ENCODE data around the gene MAFG. TPM values are rescaled to one million over a fixed set of nuclear protein-coding genes. Genes with fewer than 3 reads are reported as not detected.
A peak's percentile ranks its signal among the peaks of the same experiment; 100 is the strongest.

The MAFG gene
- 10 to 100 TPM; 23.0 to 46.4 (median 28.8) TPM for total RNA-seq

DNA sequence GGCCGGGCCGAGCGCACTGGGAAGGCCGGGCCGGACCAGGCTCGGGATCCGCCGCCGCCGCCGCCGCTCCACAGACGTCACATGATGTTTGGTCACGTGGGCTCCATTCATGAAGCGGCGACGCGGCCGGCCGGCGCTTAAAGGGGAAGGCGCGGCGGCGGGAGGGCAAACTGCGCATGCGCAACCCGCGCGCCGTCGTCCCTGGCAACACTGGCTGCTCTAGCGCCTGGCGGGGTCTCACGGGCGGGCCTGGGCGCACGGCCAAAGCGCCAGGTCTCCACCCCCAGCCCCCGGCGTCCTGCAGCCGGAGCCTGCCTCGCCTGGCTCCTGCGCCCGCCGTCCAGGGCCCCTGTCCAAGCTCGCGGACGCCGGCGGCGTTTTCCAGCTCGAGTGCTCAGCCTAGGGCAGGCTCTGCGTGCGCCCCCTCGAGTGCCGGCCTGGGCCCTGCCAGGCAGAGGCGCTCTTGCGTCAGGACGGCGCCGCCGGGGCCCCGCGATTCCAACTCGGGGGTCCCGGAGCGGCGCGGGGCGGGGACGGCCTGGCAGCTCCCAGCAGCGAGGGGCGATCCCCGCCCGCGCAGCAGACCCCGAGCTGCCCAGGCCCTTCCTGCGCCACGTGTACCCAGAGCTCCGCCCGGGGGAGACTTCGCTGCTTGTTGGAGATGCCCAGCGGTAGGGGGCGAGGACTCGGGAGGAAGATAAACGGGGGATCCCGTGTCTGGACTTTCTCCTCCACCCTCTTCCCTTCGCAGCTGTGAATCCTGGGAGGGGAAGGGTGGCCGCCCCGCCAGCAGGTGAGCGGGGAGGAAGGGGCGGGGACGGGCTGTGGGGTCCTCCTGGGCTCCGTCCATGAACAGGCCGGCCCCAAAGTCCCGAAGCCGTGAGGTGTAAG lies at the start of gene MAFG:
MAFG (minus strand) TSS at position 83 of the 891 bp plus-strand sequence. CDS start 4,550 bp downstream, outside the sequence.
- WGBS, 2 donors = 0 to 1% methylated on average over 4 to 41 of the region's 98 CpGs
- Histone ChIP-seq H3K27me3 (peaks cover 0 to 10% (median 1%) of the 10 kb centered on the region in 4 donors), H3K4me3 (peak within 1 kb of the TSS; percentile 76 to 100 (median 100)), H3K9me3 (no peaks in the 10 kb centered on the region), H3K4me1 (peaks cover 34 to 62% (median 57%) of the 10 kb centered on the region in 4 donors), H3K27ac (peak within 1 kb of the TSS; percentile 94 to 99 (median 96)), H3K36me3 (peaks cover 0 to under 1% (median 0%) of the 10 kb centered on the region in 4 donors)
- ATAC-seq (ENCODE audit: low FRiP score in 2 of 2) = peak; percentile 31 to 80
- TF ChIP-seq, protein P1, sequence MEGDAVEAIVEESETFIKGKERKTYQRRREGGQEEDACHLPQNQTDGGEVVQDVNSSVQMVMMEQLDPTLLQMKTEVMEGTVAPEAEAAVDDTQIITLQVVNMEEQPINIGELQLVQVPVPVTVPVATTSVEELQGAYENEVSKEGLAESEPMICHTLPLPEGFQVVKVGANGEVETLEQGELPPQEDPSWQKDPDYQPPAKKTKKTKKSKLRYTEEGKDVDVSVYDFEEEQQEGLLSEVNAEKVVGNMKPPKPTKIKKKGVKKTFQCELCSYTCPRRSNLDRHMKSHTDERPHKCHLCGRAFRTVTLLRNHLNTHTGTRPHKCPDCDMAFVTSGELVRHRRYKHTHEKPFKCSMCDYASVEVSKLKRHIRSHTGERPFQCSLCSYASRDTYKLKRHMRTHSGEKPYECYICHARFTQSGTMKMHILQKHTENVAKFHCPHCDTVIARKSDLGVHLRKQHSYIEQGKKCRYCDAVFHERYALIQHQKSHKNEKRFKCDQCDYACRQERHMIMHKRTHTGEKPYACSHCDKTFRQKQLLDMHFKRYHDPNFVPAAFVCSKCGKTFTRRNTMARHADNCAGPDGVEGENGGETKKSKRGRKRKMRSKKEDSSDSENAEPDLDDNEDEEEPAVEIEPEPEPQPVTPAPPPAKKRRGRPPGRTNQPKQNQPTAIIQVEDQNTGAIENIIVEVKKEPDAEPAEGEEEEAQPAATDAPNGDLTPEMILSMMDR (IDR thresholded peaks at IDR 0.05) = peak in 5 of 6 experiments; percentile 23 to 62 (median 39)
- TF ChIP-seq POLR2A (IDR thresholded peaks at IDR 0.05) = peak in 1 of 4 donors; percentile 80
- peak; percentile 47 to 84 for TF ChIP-seq POLR2AphosphoS5 (IDR thresholded peaks at IDR 0.05)
- no peak for TF ChIP-seq EP300 (IDR thresholded peaks at IDR 0.05)
- DNase-seq = peak; percentile 92 to 99

- peak; percentile 1 to 21 for ATAC-seq (ENCODE audit: low FRiP score in 2 of 2)
- 16 to 46% methylated on average over 11 to 26 of the region's 30 CpGs for WGBS, 2 donors
- Histone ChIP-seq H3K9me3 (no peaks in the 10 kb centered on the region), H3K4me1 (peaks cover 13 to 42% (median 26%) of the 10 kb centered on the region in 4 donors), H3K4me3 (peak overlapping the region; percentile 46 to 95 (median 86)), H3K36me3 (peaks cover 0 to 6% (median 0%) of the 10 kb centered on the region in 4 donors), H3K27me3 (no peaks in the 10 kb centered on the region), H3K27ac (peak overlapping the region; percentile 93 to 99 (median 94))
- TF ChIP-seq POLR2A (IDR thresholded peaks at IDR 0.05) (no peak), EP300 (IDR thresholded peaks at IDR 0.05) (no peak), POLR2AphosphoS5 (IDR thresholded peaks at IDR 0.05) (no peak)
- TF ChIP-seq, protein P1 (IDR thresholded peaks at IDR 0.05) = no peak
- DNase-seq = peak; percentile 85 to 88
Observed at GRCh38 chr17:81976332-81977210, 49.0 kb upstream of the MAFG start.

DNA sequence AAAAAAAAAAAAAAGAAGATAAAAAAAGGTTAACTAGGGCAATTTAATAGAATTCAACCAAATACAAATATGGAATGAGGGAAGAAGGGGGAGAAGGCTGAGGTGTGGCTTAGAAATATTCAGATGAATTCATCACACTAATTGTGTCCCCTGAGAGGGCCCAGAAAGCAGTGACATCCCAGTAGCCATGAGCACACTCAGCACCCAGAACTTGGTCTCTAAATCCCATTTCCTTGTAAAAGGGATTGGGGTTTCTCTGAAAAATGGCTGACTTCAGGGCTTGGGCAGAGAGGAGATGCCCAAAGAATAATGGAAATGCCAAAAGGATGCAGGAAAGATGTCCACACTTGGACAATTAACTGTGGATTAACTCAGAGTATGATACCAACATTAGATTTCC lies 45.9 kb upstream of the MAFG start:
- no peaks in the 10 kb centered on the region for H3K9me3 ChIP-seq
- no peaks in the 10 kb centered on the region for H3K36me3 ChIP-seq
- TF ChIP-seq, protein P1 (IDR thresholded peaks at IDR 0.05) = no peak
- no peak for TF ChIP-seq POLR2A (IDR thresholded peaks at IDR 0.05)
- no peak for TF ChIP-seq EP300 (IDR thresholded peaks at IDR 0.05)
- no peak for TF ChIP-seq POLR2AphosphoS5 (IDR thresholded peaks at IDR 0.05)
- ATAC-seq (ENCODE audit: low FRiP score in 2 of 2) (no peak), DNase-seq (no peak)
- peaks cover 8 to 20% (median 13%) of the 10 kb centered on the region in 4 donors for H3K4me1 ChIP-seq
- no peak overlapping the region for H3K27ac ChIP-seq
- no peaks in the 10 kb centered on the region for H3K27me3 ChIP-seq
- no peak overlapping the region for H3K4me3 ChIP-seq

GRCh38 chr17:81968850-81969812 lies 41.6 kb upstream of the MAFG start:
- H3K4me3 ChIP-seq = no peak overlapping the region
- H3K27ac ChIP-seq = no peak overlapping the region
- H3K4me1 ChIP-seq = peaks cover 17 to 36% (median 21%) of the 10 kb centered on the region in 4 donors
- DNase-seq (peak in 1 of 2 donors; percentile 33), ATAC-seq (ENCODE audit: low FRiP score in 2 of 2) (no peak)
- TF ChIP-seq POLR2AphosphoS5 (IDR thresholded peaks at IDR 0.05) = no peak
- TF ChIP-seq, protein P1 (IDR thresholded peaks at IDR 0.05) = no peak
- TF ChIP-seq EP300 (IDR thresholded peaks at IDR 0.05) = no peak
- no peak for TF ChIP-seq POLR2A (IDR thresholded peaks at IDR 0.05)
- H3K27me3 ChIP-seq = no peaks in the 10 kb centered on the region
- H3K9me3 ChIP-seq = no peaks in the 10 kb centered on the region
- no peaks in the 10 kb centered on the region for H3K36me3 ChIP-seq
- WGBS, 2 donors = 84 to 89% methylated on average over 6 to 11 of the region's 12 CpGs

Data from upper lobe of left lung (tissue), 6 donors.